ENCODE measurements around the gene ITPKB. TPM values are rescaled to one million over a fixed set of nuclear protein-coding genes. Genes with fewer than 3 reads are reported as not detected.

The ITPKB gene
- total RNA-seq, 2 donors from 2014 or later, result 22.4 to 28.3 TPM

DNA sequence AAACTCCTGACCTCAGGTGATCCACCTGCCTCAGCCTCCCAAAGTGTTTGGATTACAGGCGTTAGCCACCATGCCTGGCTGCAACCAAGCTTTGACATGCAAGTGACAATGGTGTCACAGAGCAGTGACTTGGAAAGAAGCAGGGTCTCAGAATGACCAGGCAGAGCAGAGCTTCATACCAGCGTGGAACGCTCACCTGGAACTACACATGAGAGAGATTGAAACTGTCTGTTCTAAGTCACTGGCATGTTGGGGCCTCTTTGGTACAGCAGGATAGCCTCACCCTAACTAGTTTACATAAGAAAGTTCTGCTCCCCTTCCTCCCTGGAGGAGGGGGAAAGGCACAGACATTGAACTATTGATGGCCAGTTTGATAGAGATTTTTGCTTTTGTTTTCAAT, 47.5 kb upstream of the ITPKB start:
- no peak overlapping the region for H3K4me3 ChIP-seq (ENCODE audit: low read length)
- peaks cover 14% of the 10 kb centered on the region for H3K4me1 Mint-ChIP-seq
- H3K27me3 ChIP-seq (ENCODE audit: control insufficient read depth, insufficient read depth, low read length, poor library complexity, severe bottlenecking), result no peaks in the 10 kb centered on the region
- H3K36me3 ChIP-seq (ENCODE audit: control insufficient read depth, insufficient read depth, low read length), result no peaks in the 10 kb centered on the region
- H3K9ac ChIP-seq (ENCODE audit: extremely low read depth, low read length, poor library complexity, severe bottlenecking), result no peak overlapping the region
- peaks cover 2% of the 10 kb centered on the region for H3K27me3 Mint-ChIP-seq (ENCODE audit: insufficient read depth)
- DNase-seq, result no peak
- TF ChIP-seq, protein P1, sequence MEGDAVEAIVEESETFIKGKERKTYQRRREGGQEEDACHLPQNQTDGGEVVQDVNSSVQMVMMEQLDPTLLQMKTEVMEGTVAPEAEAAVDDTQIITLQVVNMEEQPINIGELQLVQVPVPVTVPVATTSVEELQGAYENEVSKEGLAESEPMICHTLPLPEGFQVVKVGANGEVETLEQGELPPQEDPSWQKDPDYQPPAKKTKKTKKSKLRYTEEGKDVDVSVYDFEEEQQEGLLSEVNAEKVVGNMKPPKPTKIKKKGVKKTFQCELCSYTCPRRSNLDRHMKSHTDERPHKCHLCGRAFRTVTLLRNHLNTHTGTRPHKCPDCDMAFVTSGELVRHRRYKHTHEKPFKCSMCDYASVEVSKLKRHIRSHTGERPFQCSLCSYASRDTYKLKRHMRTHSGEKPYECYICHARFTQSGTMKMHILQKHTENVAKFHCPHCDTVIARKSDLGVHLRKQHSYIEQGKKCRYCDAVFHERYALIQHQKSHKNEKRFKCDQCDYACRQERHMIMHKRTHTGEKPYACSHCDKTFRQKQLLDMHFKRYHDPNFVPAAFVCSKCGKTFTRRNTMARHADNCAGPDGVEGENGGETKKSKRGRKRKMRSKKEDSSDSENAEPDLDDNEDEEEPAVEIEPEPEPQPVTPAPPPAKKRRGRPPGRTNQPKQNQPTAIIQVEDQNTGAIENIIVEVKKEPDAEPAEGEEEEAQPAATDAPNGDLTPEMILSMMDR (conservative IDR thresholded peaks at IDR 0.05), result no peak
- H3K36me3 Mint-ChIP-seq (ENCODE audit: low read depth), result no peaks in the 10 kb centered on the region
- WGBS, 2 experiments (ENCODE audit: insufficient coverage in 1 of 2, insufficient read length in 1 of 2), result 95 to 96% methylated on average over 3 of the region's 3 CpGs
- H3K9me3 Mint-ChIP-seq, result no peaks in the 10 kb centered on the region
- no peak overlapping the region for H3K4me3 Mint-ChIP-seq
- no peaks in the 10 kb centered on the region for H3K9me3 ChIP-seq (ENCODE audit: control insufficient read depth, low read length)
- no peaks in the 10 kb centered on the region for H3K4me1 ChIP-seq (ENCODE audit: control insufficient read depth, insufficient read depth, low read length)
- H3K27ac ChIP-seq (ENCODE audit: low read depth, low read length), result no peak overlapping the region
- H3K27ac Mint-ChIP-seq, result no peak overlapping the region

DNA sequence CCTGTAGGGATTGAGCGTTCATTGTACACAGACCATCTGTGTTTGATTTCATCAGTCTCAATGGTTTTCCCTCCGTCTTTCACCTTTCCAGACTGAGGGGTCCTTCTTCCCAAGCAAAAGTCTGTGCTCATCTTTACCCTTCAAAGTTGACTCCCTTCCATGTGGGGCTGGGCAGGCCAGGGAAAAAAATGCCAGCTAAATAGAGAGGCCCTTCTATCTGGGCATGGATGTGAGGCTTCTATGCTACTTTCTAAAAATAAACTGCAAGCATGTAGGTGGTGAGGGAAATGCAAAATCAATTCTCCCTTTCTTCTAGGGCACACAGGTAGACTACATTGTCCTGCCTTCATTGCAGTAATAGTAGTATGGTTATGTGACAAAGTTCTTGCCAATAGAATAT, 46.7 kb upstream of the ITPKB start:
- Mint-ChIP-seq H3K4me3 (no peak overlapping the region), H3K27me3 (ENCODE audit: insufficient read depth) (peaks cover 2% of the 10 kb centered on the region), H3K4me1 (peaks cover 14% of the 10 kb centered on the region), H3K27ac (no peak overlapping the region), H3K9me3 (no peaks in the 10 kb centered on the region), H3K36me3 (ENCODE audit: low read depth) (no peaks in the 10 kb centered on the region)
- Histone ChIP-seq H3K4me3 (ENCODE audit: low read length) (no peak overlapping the region), H3K27me3 (ENCODE audit: control insufficient read depth, insufficient read depth, low read length, poor library complexity, severe bottlenecking) (no peaks in the 10 kb centered on the region), H3K4me1 (ENCODE audit: control insufficient read depth, insufficient read depth, low read length) (no peaks in the 10 kb centered on the region), H3K27ac (ENCODE audit: low read depth, low read length) (no peak overlapping the region), H3K36me3 (ENCODE audit: control insufficient read depth, insufficient read depth, low read length) (no peaks in the 10 kb centered on the region), H3K9ac (ENCODE audit: extremely low read depth, low read length, poor library complexity, severe bottlenecking) (no peak overlapping the region), H3K9me3 (ENCODE audit: control insufficient read depth, low read length) (no peaks in the 10 kb centered on the region)
- DNase-seq, result no peak
- TF ChIP-seq, protein P1 (conservative IDR thresholded peaks at IDR 0.05), result no peak
- 92 to 100% methylated on average over 2 of the region's 2 CpGs for WGBS, 2 experiments (ENCODE audit: insufficient coverage in 1 of 2, insufficient read length in 1 of 2)

DNA sequence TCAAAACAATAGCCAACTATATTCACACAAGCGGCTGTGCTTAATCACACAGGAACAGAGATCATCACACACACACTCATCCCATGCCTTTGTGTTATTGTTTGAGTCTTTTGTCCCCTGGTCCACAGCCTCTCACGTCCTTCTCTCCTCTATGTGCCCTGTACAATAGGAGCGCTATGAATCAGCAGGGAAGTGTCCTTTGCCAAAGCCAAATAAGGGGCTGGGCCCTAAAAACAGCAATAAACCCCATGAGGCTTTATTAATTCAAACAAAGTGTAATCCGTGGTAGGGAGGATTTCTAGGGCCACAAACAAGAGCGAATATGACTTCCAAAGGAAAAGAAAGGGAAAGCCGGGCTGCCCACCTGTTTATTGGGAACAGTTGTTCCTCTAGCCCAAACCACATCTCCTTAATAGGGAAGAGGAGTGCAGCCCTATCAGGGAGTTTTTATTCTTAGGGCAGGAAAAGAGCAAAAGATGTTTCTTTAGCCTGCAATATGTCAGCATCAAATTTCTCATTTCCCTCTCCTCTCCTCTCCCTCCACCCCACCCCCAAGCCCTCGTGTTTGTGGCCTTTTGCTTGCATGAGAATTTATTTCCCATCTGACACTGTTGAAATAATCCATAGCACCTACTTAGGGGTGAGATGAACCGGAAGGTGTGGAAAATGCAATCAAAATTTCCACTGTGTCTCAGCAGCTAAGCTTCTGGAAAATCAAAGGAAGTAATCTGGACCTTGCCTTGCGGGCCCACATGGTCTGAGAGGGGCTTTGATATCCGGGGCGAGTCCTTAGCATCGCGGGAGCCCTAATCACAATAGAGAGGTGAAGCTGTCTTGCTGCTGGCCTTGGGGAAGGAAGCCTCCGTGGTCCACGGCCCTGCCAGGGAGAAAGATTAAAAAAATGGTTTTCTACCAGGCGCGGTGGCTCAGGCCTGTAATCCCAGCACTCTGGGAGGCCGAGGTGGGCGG, 45.3 kb upstream of the ITPKB start:
- peaks cover 18% of the 10 kb centered on the region for H3K4me1 Mint-ChIP-seq
- DNase-seq, result no peak
- WGBS, 2 experiments (ENCODE audit: insufficient coverage in 1 of 2, insufficient read length in 1 of 2), result 90 to 92% methylated on average over 10 to 19 of the region's 19 CpGs
- H3K4me1 ChIP-seq (ENCODE audit: control insufficient read depth, insufficient read depth, low read length), result no peaks in the 10 kb centered on the region
- H3K27me3 ChIP-seq (ENCODE audit: control insufficient read depth, insufficient read depth, low read length, poor library complexity, severe bottlenecking), result no peaks in the 10 kb centered on the region
- no peak overlapping the region for H3K4me3 Mint-ChIP-seq
- TF ChIP-seq, protein P1 (conservative IDR thresholded peaks at IDR 0.05), result no peak
- no peaks in the 10 kb centered on the region for H3K36me3 Mint-ChIP-seq (ENCODE audit: low read depth)
- H3K27me3 Mint-ChIP-seq (ENCODE audit: insufficient read depth), result peaks cover 2% of the 10 kb centered on the region
- no peak overlapping the region for H3K27ac Mint-ChIP-seq
- no peaks in the 10 kb centered on the region for H3K9me3 ChIP-seq (ENCODE audit: control insufficient read depth, low read length)
- H3K27ac ChIP-seq (ENCODE audit: low read depth, low read length), result peak overlapping the region; percentile 62
- H3K9ac ChIP-seq (ENCODE audit: extremely low read depth, low read length, poor library complexity, severe bottlenecking), result no peak overlapping the region
- no peaks in the 10 kb centered on the region for H3K9me3 Mint-ChIP-seq
- no peaks in the 10 kb centered on the region for H3K36me3 ChIP-seq (ENCODE audit: control insufficient read depth, insufficient read depth, low read length)
- H3K4me3 ChIP-seq (ENCODE audit: low read length), result no peak overlapping the region
